Progenitor cell of endocrine pancreas (in vitro differentiated cells): Measurements from ENCODE around the gene NRCAM. TPM values are rescaled to one million over a fixed set of nuclear protein-coding genes. Genes with fewer than 3 reads are reported as not detected.

Experiments used
- DNase-seq: peaks from one replicate; pipeline ENCODE4 v3.0.0; 2021; ENCODE audit warnings: low spot score; ENCODE audit not compliant: unreplicated experiment
- H3K27ac Mint-ChIP-seq: 2 replicates; pipeline ENCODE4 v1.8.0; 2021; ENCODE audit warnings: mild to moderate bottlenecking, moderate library complexity, mixed read lengths
- H3K27me3 Mint-ChIP-seq: 2 replicates; pipeline ENCODE4 v1.8.0; 2021; ENCODE audit warnings: mixed read lengths
- H3K36me3 Mint-ChIP-seq: 2 replicates; pipeline ENCODE4 v1.8.0; 2022; ENCODE audit warnings: mixed read lengths; ENCODE audit not compliant: insufficient read depth
- H3K4me1 Mint-ChIP-seq: 2 replicates; pipeline ENCODE4 v1.8.0; 2021; ENCODE audit warnings: low read depth, mixed read lengths
- H3K4me3 Mint-ChIP-seq: 2 replicates; pipeline ENCODE4 v1.8.0; 2021; ENCODE audit warnings: low read depth, mild to moderate bottlenecking, moderate library complexity, mixed read lengths
- H3K9me3 Mint-ChIP-seq: 2 replicates; pipeline ENCODE4 v1.8.0; 2021; ENCODE audit warnings: low read depth, mixed read lengths
- total RNA-seq: library from RNA; stranded (reverse); gene quantifications from 2 replicates; pipeline ENCODE4 v1.2.1, GENCODE V29; 2021
- TF ChIP-seq, protein P1 (sequence below): fragments of 200-600 bp; sonication (generic); IDR thresholded peaks from one replicate; pipeline ENCODE4 v1.5.0; 2021; ENCODE audit warnings: antibody characterized with exemption, mild to moderate bottlenecking; ENCODE audit not compliant: unreplicated experiment

Gene NRCAM
- total RNA-seq, 1 donor from 2014 or later = 19.9 TPM

DNA sequence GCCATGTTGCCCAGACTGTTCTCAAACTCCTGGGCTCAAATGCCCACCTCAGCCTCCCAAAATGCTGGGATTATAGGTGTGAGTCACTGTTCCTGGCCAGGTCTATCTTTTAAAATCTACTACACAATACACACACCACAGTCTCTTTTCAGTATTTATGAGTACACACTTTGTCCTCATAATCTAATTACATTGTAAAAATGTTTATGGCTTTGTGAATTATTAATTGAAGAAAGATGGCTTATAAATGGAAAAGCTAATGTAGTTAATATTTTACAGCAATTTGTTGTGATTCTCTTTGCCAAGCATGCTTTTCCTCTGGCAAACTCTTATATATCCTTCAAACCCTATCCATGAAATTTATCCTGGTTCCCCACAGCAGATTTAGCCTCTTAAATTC, 348.1 kb downstream of the NRCAM start:
- TF ChIP-seq, protein P1, sequence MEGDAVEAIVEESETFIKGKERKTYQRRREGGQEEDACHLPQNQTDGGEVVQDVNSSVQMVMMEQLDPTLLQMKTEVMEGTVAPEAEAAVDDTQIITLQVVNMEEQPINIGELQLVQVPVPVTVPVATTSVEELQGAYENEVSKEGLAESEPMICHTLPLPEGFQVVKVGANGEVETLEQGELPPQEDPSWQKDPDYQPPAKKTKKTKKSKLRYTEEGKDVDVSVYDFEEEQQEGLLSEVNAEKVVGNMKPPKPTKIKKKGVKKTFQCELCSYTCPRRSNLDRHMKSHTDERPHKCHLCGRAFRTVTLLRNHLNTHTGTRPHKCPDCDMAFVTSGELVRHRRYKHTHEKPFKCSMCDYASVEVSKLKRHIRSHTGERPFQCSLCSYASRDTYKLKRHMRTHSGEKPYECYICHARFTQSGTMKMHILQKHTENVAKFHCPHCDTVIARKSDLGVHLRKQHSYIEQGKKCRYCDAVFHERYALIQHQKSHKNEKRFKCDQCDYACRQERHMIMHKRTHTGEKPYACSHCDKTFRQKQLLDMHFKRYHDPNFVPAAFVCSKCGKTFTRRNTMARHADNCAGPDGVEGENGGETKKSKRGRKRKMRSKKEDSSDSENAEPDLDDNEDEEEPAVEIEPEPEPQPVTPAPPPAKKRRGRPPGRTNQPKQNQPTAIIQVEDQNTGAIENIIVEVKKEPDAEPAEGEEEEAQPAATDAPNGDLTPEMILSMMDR = no peak
- no peaks in the 10 kb centered on the region for H3K27me3 Mint-ChIP-seq
- no peak overlapping the region for H3K4me3 Mint-ChIP-seq
- H3K4me1 Mint-ChIP-seq = peaks cover 7% of the 10 kb centered on the region
- H3K27ac Mint-ChIP-seq = no peak overlapping the region
- H3K9me3 Mint-ChIP-seq = no peaks in the 10 kb centered on the region
- no peak for DNase-seq
- no peaks in the 10 kb centered on the region for H3K36me3 Mint-ChIP-seq

DNA sequence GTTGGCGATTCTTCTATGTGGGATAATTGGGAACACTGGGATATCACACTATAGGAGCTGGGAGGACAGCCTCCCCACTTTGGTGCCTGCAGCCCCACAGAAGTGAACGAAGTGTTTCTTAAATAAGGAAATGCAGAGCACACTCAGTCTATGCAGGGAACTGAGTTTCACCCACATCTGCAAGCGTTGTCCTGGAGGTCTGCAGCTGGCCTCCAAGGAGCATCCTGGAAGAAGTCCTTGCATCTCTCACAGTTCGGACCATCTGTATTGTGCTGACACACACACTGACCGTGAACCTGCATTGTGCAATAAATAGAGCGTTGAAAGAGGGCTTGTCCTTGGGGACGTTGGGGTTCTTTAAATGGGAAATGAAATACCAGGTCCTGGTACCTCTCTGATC, 351.9 kb downstream of the NRCAM start:
- no peak overlapping the region for H3K27ac Mint-ChIP-seq
- TF ChIP-seq, protein P1 = no peak
- H3K36me3 Mint-ChIP-seq = no peaks in the 10 kb centered on the region
- H3K4me1 Mint-ChIP-seq = peaks cover 11% of the 10 kb centered on the region
- H3K9me3 Mint-ChIP-seq = no peaks in the 10 kb centered on the region
- H3K27me3 Mint-ChIP-seq = no peaks in the 10 kb centered on the region
- H3K4me3 Mint-ChIP-seq = no peak overlapping the region
- no peak for DNase-seq

DNA sequence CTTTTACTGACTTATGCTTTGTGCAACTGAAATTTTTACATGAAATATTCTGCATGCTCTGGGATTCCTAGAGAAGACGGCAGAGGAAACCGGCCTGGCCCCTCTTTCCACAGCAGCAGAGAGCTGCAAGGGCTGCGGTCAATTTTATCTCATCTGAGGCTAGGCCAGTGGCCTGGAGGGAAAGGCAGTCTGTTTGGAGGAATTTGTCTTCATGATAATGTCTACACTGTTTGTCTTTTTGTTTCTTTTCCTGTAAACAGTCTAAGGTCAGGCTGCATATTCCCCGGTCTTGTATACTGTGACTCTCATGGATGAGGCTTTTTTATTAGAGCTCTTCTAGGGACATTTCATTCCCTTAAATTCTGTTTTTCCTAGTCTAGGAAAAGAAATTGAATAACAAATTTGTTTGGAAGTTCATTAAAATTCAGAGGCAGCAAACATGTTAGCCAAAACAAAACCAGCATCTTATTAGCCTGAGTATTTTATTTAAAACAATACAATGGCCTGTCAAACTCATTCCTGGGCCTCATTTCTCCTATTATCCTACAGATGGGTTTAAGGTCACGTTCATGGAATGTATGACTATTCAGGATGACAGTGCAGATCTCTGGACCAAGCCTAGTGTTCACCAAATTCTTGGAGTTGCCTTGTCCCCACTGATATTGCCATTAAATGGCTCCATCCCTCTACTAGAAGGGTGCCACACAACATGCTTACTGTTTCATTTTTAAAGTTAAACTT, 352.5 kb downstream of the NRCAM start:
- Mint-ChIP-seq H3K27me3 (no peaks in the 10 kb centered on the region), H3K4me1 (peaks cover 8% of the 10 kb centered on the region), H3K36me3 (no peaks in the 10 kb centered on the region), H3K9me3 (peaks cover 3% of the 10 kb centered on the region), H3K27ac (no peak overlapping the region), H3K4me3 (no peak overlapping the region)
- no peak for DNase-seq
- TF ChIP-seq, protein P1 = no peak

DNA sequence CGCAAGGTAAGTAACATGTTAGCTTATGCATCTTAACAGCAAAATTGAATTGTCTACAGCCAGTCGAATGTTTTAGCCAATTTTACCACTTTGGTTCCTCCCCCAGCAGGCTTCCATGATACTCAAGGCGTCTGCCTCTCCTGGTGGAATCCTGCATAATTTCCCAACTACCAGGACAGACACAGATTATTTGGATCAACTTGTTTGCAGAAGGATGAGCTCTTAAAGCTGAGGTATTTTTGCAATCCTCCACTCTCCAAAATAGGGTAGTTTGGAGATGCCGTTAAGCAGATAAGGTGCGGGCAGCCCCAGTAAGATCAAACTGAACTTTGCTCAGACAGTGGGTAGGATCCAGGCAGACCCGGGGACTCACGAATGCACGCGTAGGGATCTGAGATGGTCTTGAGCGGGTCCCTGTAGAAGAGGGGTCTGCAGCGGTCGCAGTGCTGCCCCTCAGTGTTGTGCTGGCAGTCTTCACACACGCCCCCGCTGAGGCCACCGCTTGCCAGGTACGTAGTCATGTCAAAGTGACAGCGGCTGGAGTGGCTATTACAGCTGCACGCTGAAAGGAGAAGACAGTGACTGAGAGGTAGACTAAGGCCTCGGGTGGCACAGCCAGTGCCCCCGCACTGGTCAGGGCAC, 353.4 kb downstream of the NRCAM start:
- Mint-ChIP-seq H3K9me3 (peaks cover 3% of the 10 kb centered on the region), H3K27ac (no peak overlapping the region), H3K27me3 (no peaks in the 10 kb centered on the region), H3K36me3 (no peaks in the 10 kb centered on the region), H3K4me3 (no peak overlapping the region), H3K4me1 (peaks cover 7% of the 10 kb centered on the region)
- no peak for DNase-seq
- TF ChIP-seq, protein P1 = no peak

DNA sequence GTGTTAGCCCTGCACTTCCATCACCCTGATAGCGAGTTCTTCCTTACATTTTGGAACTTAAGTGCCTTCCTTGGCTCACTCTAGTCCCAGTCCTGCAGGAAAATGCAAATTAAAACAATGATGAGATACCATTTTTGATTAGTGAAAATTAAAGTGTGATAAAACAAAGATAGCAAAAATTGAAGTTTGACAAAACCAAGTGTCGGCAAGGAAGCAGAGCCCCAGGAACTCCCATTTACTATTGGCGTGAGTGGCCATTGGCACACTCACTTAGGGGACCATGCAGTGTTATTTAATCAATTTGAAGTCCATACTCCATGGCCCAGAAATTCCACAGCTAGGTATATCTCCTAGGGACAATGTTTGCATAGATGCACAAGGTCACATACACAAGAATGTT, 354.5 kb downstream of the NRCAM start:
- TF ChIP-seq, protein P1 = no peak
- peaks cover 3% of the 10 kb centered on the region for H3K9me3 Mint-ChIP-seq
- H3K27me3 Mint-ChIP-seq = no peaks in the 10 kb centered on the region
- no peak overlapping the region for H3K4me3 Mint-ChIP-seq
- no peaks in the 10 kb centered on the region for H3K36me3 Mint-ChIP-seq
- DNase-seq = no peak
- no peak overlapping the region for H3K27ac Mint-ChIP-seq
- H3K4me1 Mint-ChIP-seq = peaks cover 7% of the 10 kb centered on the region
